ENCODE results near the gene PKMYT1.
A peak's percentile ranks its signal among the peaks of the same experiment; 100 is the strongest.
"Not testable (repeated sequence)": the region's sequence is repeated elsewhere in the genome, so short reads cannot be mapped to it uniquely, and the experiment has no call there.

Gene PKMYT1

GRCh38 chr16:2942045-2942444 is 38.2 kb downstream of the PKMYT1 start:
- no peaks in the 10 kb centered on the region for H3K9me3 Mint-ChIP-seq
- DNase-seq (ENCODE audit: low spot score in 2 of 2) (no peak), ATAC-seq (ENCODE audit: low read depth) (no peak)
- H3K4me3 Mint-ChIP-seq, result no peak overlapping the region
- no peaks in the 10 kb centered on the region for H3K4me1 Mint-ChIP-seq
- peaks cover 18% of the 10 kb centered on the region for H3K36me3 Mint-ChIP-seq
- no peaks in the 10 kb centered on the region for H3K27me3 Mint-ChIP-seq
- no peak overlapping the region for H3K27ac Mint-ChIP-seq

DNA sequence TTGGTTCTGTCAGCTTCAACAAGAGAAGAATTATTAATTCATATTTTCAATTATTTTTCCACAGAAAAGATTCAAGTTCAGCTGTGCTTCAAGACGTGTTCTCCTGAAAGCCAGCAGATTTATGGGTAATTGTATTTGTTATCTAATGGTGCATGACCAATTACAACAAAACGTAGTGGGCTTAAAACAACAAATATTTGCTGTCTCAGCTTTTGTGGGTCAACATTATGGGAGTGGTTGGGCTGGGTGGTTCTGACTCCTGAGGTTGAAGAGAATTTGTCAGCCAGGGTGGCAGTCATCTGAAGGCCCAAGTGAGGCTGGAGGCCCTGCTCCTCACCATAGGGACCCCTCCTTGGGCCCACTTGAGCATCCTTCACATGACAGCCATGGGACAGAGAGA is 40.3 kb downstream of the PKMYT1 start:
- Mint-ChIP-seq H3K4me3 (no peak overlapping the region), H3K27me3 (no peaks in the 10 kb centered on the region), H3K4me1 (peaks cover 2% of the 10 kb centered on the region), H3K36me3 (peaks cover 22% of the 10 kb centered on the region), H3K9me3 (no peaks in the 10 kb centered on the region), H3K27ac (no peak overlapping the region)
- DNase-seq (ENCODE audit: low spot score in 2 of 2) (no peak), ATAC-seq (ENCODE audit: low read depth) (no peak)

DNA sequence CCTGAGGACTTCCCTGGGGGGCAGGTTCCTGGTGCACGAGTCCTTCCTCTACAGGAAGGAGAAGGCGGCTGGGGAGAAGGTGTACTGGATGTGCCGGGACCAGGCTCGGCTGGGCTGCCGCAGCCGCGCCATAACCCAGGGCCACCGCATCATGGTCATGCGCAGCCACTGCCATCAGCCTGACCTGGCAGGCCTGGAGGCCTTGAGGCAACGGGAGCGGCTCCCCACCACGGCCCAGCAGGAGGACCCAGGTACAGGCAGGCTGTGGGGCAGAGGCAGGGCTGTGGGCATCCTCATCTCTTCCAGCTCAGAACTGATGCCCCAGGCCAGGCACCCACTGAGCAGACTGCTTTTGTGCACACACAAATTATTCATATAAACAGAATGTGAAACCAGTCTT is 42.0 kb downstream of the PKMYT1 start:
- H3K4me1 Mint-ChIP-seq, result peaks cover 4% of the 10 kb centered on the region
- no peaks in the 10 kb centered on the region for H3K27me3 Mint-ChIP-seq
- ATAC-seq (ENCODE audit: low read depth) (no peak), DNase-seq (ENCODE audit: low spot score in 2 of 2) (no peak)
- H3K9me3 Mint-ChIP-seq, result no peaks in the 10 kb centered on the region
- H3K36me3 Mint-ChIP-seq, result peaks cover 27% of the 10 kb centered on the region
- H3K4me3 Mint-ChIP-seq, result no peak overlapping the region
- H3K27ac Mint-ChIP-seq, result no peak overlapping the region

GRCh38 chr16:2937170-2937569 is 43.1 kb downstream of the PKMYT1 start:
- Mint-ChIP-seq H3K9me3 (no peaks in the 10 kb centered on the region), H3K36me3 (peaks cover 24% of the 10 kb centered on the region), H3K27me3 (no peaks in the 10 kb centered on the region), H3K4me3 (no peak overlapping the region), H3K27ac (no peak overlapping the region), H3K4me1 (peaks cover 4% of the 10 kb centered on the region)
- DNase-seq (ENCODE audit: low spot score in 2 of 2), result no peak
- ATAC-seq (ENCODE audit: low read depth), result no peak

DNA sequence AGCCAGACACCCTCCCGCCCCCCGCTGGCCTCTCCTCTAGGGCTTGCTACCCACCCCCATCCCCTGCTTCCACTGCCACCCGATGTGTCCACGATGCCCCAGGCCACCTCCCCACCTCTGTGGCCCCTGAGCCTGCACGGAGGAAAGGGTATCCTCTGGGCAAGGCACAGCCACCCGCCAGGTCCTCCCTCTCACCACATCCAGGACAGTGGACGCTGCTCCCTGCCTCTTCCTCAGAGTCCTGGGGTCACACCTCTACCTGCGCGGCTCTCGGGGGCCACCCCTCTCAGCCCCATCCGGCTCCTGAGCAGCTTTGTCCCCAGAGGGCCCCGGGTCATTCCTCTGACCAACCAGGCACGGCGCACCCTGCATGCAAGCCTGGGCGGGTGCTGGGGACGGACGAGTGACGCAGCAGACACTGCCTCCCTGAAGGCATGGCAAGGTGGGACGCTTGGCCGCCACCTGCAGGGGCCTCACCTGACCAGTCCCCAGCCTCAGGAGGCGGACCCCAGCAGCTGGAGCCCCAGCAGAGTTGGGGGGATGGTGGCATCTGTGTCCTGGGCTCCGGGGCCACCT is 43.7 kb downstream of the PKMYT1 start:
- H3K27me3 Mint-ChIP-seq, result no peaks in the 10 kb centered on the region
- no peak overlapping the region for H3K4me3 Mint-ChIP-seq
- ATAC-seq (ENCODE audit: low read depth) (no peak), DNase-seq (ENCODE audit: low spot score in 2 of 2) (no peak)
- no peak overlapping the region for H3K27ac Mint-ChIP-seq
- H3K4me1 Mint-ChIP-seq, result peaks cover 4% of the 10 kb centered on the region
- H3K9me3 Mint-ChIP-seq, result no peaks in the 10 kb centered on the region
- peaks cover 23% of the 10 kb centered on the region for H3K36me3 Mint-ChIP-seq

DNA sequence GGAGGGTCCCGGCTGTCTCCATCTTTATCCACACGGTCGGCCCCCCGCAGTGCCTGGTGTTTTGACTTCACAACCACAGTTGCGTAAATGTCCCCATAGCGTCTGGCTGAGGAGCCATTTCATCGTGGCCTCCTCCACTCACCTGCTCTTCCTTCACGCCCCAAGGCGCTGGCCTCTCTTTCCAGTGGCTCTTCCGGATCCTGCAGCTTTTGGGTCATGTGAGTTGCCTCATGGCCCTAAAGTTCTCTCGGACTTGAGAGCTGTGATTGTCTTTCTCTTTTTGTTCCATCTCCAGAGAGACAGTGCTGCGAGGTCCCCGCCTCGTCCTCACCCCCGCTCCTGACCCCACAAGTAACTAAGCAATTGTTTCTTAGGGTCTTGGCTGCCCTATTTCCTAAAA is 45.8 kb downstream of the PKMYT1 start:
- no peak overlapping the region for H3K27ac Mint-ChIP-seq
- peaks cover 4% of the 10 kb centered on the region for H3K4me1 Mint-ChIP-seq
- DNase-seq (ENCODE audit: low spot score in 2 of 2), result no peak
- no peak overlapping the region for H3K4me3 Mint-ChIP-seq
- H3K36me3 Mint-ChIP-seq, result peaks cover 21% of the 10 kb centered on the region
- H3K27me3 Mint-ChIP-seq, result no peaks in the 10 kb centered on the region
- ATAC-seq (ENCODE audit: low read depth), result no peak
- H3K9me3 Mint-ChIP-seq, result no peaks in the 10 kb centered on the region

GRCh38 chr16:2933701-2934100 is 46.5 kb downstream of the PKMYT1 start:
- DNase-seq (ENCODE audit: low spot score in 2 of 2) (no peak), ATAC-seq (ENCODE audit: low read depth) (no peak)
- Mint-ChIP-seq H3K4me3 (no peak overlapping the region), H3K4me1 (peaks cover 4% of the 10 kb centered on the region), H3K27me3 (no peaks in the 10 kb centered on the region), H3K36me3 (peaks cover 19% of the 10 kb centered on the region), H3K9me3 (no peaks in the 10 kb centered on the region), H3K27ac (no peak overlapping the region)

DNA sequence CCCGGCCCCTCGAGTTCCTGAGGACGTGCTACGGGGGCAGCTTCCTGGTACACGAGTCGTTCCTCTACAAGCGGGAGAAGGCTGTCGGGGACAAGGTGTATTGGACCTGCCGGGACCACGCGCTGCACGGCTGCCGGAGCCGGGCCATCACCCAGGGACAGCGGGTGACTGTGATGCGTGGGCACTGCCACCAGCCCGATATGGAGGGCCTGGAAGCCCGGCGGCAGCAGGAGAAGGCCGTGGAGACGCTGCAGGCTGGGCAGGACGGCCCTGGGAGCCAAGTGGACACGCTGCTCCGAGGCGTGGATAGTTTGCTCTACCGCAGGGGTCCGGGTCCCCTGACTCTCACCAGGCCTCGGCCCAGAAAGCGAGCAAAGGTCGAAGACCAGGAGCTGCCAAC is 47.1 kb downstream of the PKMYT1 start:
- H3K27ac Mint-ChIP-seq, result no peak overlapping the region
- H3K36me3 Mint-ChIP-seq, result peaks cover 18% of the 10 kb centered on the region
- DNase-seq (ENCODE audit: low spot score in 2 of 2) (no peak), ATAC-seq (ENCODE audit: low read depth) (no peak)
- H3K4me3 Mint-ChIP-seq, result no peak overlapping the region
- H3K9me3 Mint-ChIP-seq, result no peaks in the 10 kb centered on the region
- H3K4me1 Mint-ChIP-seq, result peaks cover 4% of the 10 kb centered on the region
- no peaks in the 10 kb centered on the region for H3K27me3 Mint-ChIP-seq

DNA sequence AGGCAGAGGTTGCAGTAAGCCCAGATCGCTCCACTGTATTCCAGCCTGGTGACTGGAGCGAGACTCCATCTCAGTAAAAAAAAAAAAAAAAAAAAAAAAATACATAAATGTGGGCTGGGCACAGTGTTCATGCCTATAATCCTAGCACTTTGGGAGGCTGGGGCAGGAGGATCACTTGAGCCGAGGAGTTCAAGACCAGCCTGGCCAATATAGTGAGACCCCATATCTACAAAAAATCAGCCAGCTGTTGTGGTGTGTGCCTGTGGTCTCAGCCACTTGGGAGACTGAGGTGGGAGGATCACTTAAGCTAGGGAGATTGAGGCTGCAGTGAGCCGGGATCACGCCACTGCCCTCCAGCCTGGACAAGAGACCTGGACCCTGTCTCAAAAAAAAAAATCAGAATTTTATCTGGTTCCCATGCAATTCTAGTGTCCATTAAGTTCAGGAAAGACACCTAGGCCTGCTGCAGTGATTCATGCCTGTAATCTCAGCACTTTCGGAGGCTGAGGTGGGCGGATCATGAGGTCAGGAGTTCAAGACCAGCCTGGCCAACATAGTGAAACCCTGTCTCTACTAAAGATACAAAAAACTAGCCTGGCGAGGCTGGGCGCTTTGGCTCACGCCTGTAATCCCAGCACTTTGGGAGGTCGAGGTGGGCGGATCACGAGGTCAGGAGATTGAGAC is 48.9 kb downstream of the PKMYT1 start:
- not testable (repeated sequence) for H3K27ac Mint-ChIP-seq; H3K9me3 Mint-ChIP-seq; H3K4me3 Mint-ChIP-seq; ATAC-seq (ENCODE audit: low read depth); DNase-seq (ENCODE audit: low spot score in 2 of 2); H3K27me3 Mint-ChIP-seq
- peaks cover 14% of the 10 kb centered on the region for H3K4me1 Mint-ChIP-seq
- peaks cover 18% of the 10 kb centered on the region for H3K36me3 Mint-ChIP-seq

GRCh38 chr16:2930236-2930635 is 50.0 kb downstream of the PKMYT1 start:
- DNase-seq (ENCODE audit: low spot score in 2 of 2), result no peak

GRCh38 chr16:2929693-2930092 is 50.6 kb downstream of the PKMYT1 start:
- ATAC-seq (ENCODE audit: low read depth) (no peak), DNase-seq (ENCODE audit: low spot score in 2 of 2) (no peak)
- Mint-ChIP-seq H3K27me3 (no peaks in the 10 kb centered on the region), H3K27ac (no peak overlapping the region), H3K4me1 (peaks cover 14% of the 10 kb centered on the region), H3K4me3 (no peak overlapping the region), H3K36me3 (peaks cover 10% of the 10 kb centered on the region), H3K9me3 (no peaks in the 10 kb centered on the region)

More at GRCh38 chr16:2930236-2930635, 50.0 kb downstream of the PKMYT1 start:
- no peak for ATAC-seq (ENCODE audit: low read depth)
- H3K9me3 Mint-ChIP-seq, result no peaks in the 10 kb centered on the region
- no peak overlapping the region for H3K4me3 Mint-ChIP-seq
- H3K27me3 Mint-ChIP-seq, result no peaks in the 10 kb centered on the region
- H3K36me3 Mint-ChIP-seq, result peaks cover 12% of the 10 kb centered on the region
- no peak overlapping the region for H3K27ac Mint-ChIP-seq
- H3K4me1 Mint-ChIP-seq, result peaks cover 14% of the 10 kb centered on the region

- Mint-ChIP-seq H3K36me3 (peaks cover 2% of the 10 kb centered on the region), H3K27me3 (no peaks in the 10 kb centered on the region), H3K27ac (no peak overlapping the region), H3K9me3 (no peaks in the 10 kb centered on the region), H3K4me3 (no peak overlapping the region), H3K4me1 (peaks cover 11% of the 10 kb centered on the region)
- no peak for ATAC-seq (ENCODE audit: low read depth)
- no peak for DNase-seq (ENCODE audit: low spot score in 2 of 2)
These were observed 51.5 kb downstream of the PKMYT1 start for GRCh38 chr16:2928796-2929195.

DNA sequence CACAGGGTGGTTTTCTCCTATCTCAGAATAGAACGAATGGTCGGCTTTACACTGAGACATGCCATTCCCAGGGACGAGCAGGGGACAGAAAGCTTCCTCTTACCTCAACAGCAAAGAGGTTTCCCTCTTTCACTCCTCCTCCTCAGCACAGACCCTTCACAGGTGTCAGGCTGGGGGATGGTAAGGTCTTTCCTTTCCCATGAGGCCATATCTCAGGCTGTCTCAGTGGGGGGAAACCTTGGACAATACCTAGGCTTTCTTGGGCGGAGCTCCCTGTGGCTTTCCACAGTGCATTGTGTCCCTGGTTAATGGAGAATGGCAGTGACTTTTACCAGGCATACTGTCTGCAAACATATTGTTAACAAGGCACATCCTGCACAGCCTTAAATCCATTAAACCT is 52.1 kb downstream of the PKMYT1 start:
- not testable (repeated sequence) for H3K36me3 Mint-ChIP-seq; H3K9me3 Mint-ChIP-seq; H3K27me3 Mint-ChIP-seq; DNase-seq (ENCODE audit: low spot score in 2 of 2); H3K27ac Mint-ChIP-seq; ATAC-seq (ENCODE audit: low read depth); H3K4me3 Mint-ChIP-seq
- H3K4me1 Mint-ChIP-seq, result peaks cover 11% of the 10 kb centered on the region

DNA sequence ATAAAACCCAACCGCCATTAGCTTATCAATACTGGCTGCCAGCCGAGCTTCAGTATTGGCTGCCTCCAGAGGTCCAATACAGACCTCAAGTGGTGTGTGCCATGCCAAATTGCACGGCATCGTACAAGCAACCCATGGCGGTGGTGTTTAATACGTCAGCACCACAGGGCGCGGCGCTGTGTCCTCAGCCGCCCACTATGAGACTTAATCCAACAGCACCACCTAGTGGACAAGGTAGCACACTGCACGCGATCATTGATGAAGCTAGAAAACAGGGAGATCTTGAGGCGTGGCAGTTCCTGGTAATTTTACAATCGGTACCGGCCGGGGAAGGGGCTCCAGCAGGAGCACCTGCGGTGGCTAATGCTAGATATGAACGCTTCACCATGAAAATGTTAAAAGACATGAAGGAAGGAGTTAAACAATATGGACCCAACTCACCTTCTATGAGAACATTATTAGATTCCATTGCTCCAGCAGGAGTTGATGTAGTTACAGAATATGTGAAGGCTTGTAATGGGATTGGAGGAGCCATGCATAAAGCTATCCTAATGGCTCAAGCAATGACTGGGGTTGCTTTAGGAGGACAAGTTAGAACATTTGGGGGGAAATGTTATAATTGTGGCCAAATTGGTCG is 53.1 kb downstream of the PKMYT1 start:
- Mint-ChIP-seq H3K27ac (no peak overlapping the region), H3K27me3 (no peaks in the 10 kb centered on the region), H3K4me1 (peaks cover 11% of the 10 kb centered on the region), H3K9me3 (no peaks in the 10 kb centered on the region), H3K4me3 (peak overlapping the region; percentile 12), H3K36me3 (peaks cover 4% of the 10 kb centered on the region)
- DNase-seq (ENCODE audit: low spot score in 2 of 2), result peak; percentile 87 to 90
- ATAC-seq (ENCODE audit: low read depth), result peak; percentile 100

GRCh38 chr16:2926650-2926999 is 53.6 kb downstream of the PKMYT1 start:
- Mint-ChIP-seq H3K4me3 (peak overlapping the region; percentile 12), H3K27me3 (no peaks in the 10 kb centered on the region), H3K4me1 (peaks cover 11% of the 10 kb centered on the region), H3K9me3 (no peaks in the 10 kb centered on the region), H3K36me3 (peaks cover 4% of the 10 kb centered on the region), H3K27ac (no peak overlapping the region)
- ATAC-seq (ENCODE audit: low read depth) (no peak), DNase-seq (ENCODE audit: low spot score in 2 of 2) (no peak)
